Stimulated activated CD8-positive, alpha-beta memory T cell treated with anti-CD3 and anti-CD28 coated beads, Interleukin-2, amount 100 ng/mL, for 48 hours (primary cell): ENCODE data around the gene DIAPH1.

Experiments used
- DNase-seq, 2 donors: peaks; one replicate each; pipeline ENCODE4 v3.0.0-alpha.2; 2020; ENCODE audit warnings: low read depth in 2 of 2

The DIAPH1 gene

GRCh38 chr5:141519605-141520565 lies 98.9 kb downstream of the DIAPH1 start:
- DNase-seq, result no peak

GRCh38 chr5:141518618-141519015 lies 100.2 kb downstream of the DIAPH1 start:
- no peak for DNase-seq

- DNase-seq, result no peak
Observed at GRCh38 chr5:141517880-141518617, 100.8 kb downstream of the DIAPH1 start.

GRCh38 chr5:141517312-141517711 lies 101.5 kb downstream of the DIAPH1 start:
- no peak for DNase-seq

GRCh38 chr5:141516672-141517025 lies 102.2 kb downstream of the DIAPH1 start:
- DNase-seq, result no peak

- DNase-seq, result no peak
Observed at GRCh38 chr5:141515946-141516671, 102.7 kb downstream of the DIAPH1 start.

GRCh38 chr5:141515141-141515540 lies 103.7 kb downstream of the DIAPH1 start:
- no peak for DNase-seq

- no peak for DNase-seq
Observed at GRCh38 chr5:141514330-141515133, 104.3 kb downstream of the DIAPH1 start.

- peak; percentile 46 to 59 for DNase-seq
Observed at GRCh38 chr5:141513627-141514329, 105.0 kb downstream of the DIAPH1 start.

- DNase-seq, result no peak
Observed at GRCh38 chr5:141512911-141513626, 105.7 kb downstream of the DIAPH1 start.

GRCh38 chr5:141512390-141512910 lies 106.3 kb downstream of the DIAPH1 start:
- DNase-seq, result peak; percentile 82 to 87

- no peak for DNase-seq
Observed at GRCh38 chr5:141511771-141512325, 107.0 kb downstream of the DIAPH1 start.

- DNase-seq, result no peak
Observed at GRCh38 chr5:141510850-141511601, 107.8 kb downstream of the DIAPH1 start.

GRCh38 chr5:141510160-141510559 lies 108.6 kb downstream of the DIAPH1 start:
- no peak for DNase-seq

- DNase-seq, result no peak
Observed at GRCh38 chr5:141508798-141509611, 109.8 kb downstream of the DIAPH1 start.

- no peak for DNase-seq
Observed at GRCh38 chr5:141508440-141508797, 110.4 kb downstream of the DIAPH1 start.

- no peak for DNase-seq
Observed at GRCh38 chr5:141507387-141508091, 111.3 kb downstream of the DIAPH1 start.
